Keratinocyte (primary cell): Measurements from ENCODE around the gene ARID1B. TPM values are rescaled to one million over a fixed set of nuclear protein-coding genes. Genes with fewer than 3 reads are reported as not detected.

Experiments
- DNase-seq: peaks from one replicate; pipeline ENCODE4 v3.0.0-alpha.2; 2011; ENCODE audit warnings: low read depth, missing footprints, low spot score
- FAIRE-seq: peaks from 2 replicates; lab custom pipeline; 2011; peaks lifted over from hg19 to GRCh38; lab: Jason Lieb, UNC
- H2AFZ ChIP-seq: 2 replicates; pipeline ENCODE4 v1.6.0; 2012; ENCODE audit warnings: low read length, control low read depth, inconsistent platforms; ENCODE audit not compliant: control insufficient read depth
- H3K27ac ChIP-seq: 2 replicates; pipeline ENCODE4 v1.5.1; 2011; ENCODE audit warnings: low read length; ENCODE audit not compliant: control insufficient read depth, insufficient read depth
- H3K27me3 ChIP-seq: 3 replicates; pipeline ENCODE4 v1.6.0; 2011; ENCODE audit warnings: low read length; ENCODE audit not compliant: control insufficient read depth, insufficient read depth; ENCODE audit errors: extremely low read depth
- H3K36me3 ChIP-seq, 2 experiments: 2 replicates in 1 of 2; 3 replicates in 1 of 2; pipeline ENCODE4 v1.5.1; 2011; ENCODE audit warnings: low read length in 2 of 2, mild to moderate bottlenecking in 1 of 2; ENCODE audit not compliant: control insufficient read depth in 2 of 2, insufficient read depth in 2 of 2; ENCODE audit errors: extremely low read depth in 1 of 2
- H3K4me1 ChIP-seq: 3 replicates; pipeline ENCODE4 v1.5.1; 2011; ENCODE audit warnings: low read length; ENCODE audit not compliant: control insufficient read depth, insufficient read depth; ENCODE audit errors: extremely low read depth
- H3K4me2 ChIP-seq: 3 replicates; pipeline ENCODE4 v1.6.0; 2011; ENCODE audit warnings: low read depth, low read length; ENCODE audit not compliant: control insufficient read depth, insufficient read depth; ENCODE audit errors: extremely low read depth
- H3K4me3 ChIP-seq, 3 experiments: fragments of 200-600 bp in 1 of 3; sonication (generic) in 1 of 3; 2 replicates in 2 of 3; 3 replicates in 1 of 3; pipeline ENCODE4 v1.5.1; 2011 to 2016; ENCODE audit warnings: low read length in 3 of 3, mild to moderate bottlenecking in 3 of 3, control low read depth in 2 of 3, inconsistent platforms in 1 of 3, low read depth in 1 of 3, mixed read lengths in 1 of 3, mixed run types in 1 of 3, moderate library complexity in 1 of 3; ENCODE audit not compliant: control insufficient read depth in 2 of 3, insufficient read depth in 2 of 3; ENCODE audit errors: extremely low read depth in 1 of 3
- H3K79me2 ChIP-seq: 2 replicates; pipeline ENCODE4 v1.6.0; 2012; ENCODE audit warnings: low read length; ENCODE audit not compliant: control insufficient read depth, insufficient read depth
- H3K9ac ChIP-seq: 3 replicates; pipeline ENCODE4 v1.6.0; 2011; ENCODE audit warnings: low read length; ENCODE audit not compliant: control insufficient read depth, insufficient read depth; ENCODE audit errors: extremely low read depth
- H3K9me1 ChIP-seq: 3 replicates; pipeline ENCODE4 v1.6.0; 2011; ENCODE audit warnings: low read length; ENCODE audit not compliant: control insufficient read depth, insufficient read depth; ENCODE audit errors: extremely low read depth
- H3K9me3 ChIP-seq: 2 replicates; pipeline ENCODE4 v1.5.1; 2012; ENCODE audit warnings: low read depth, low read length; ENCODE audit not compliant: control insufficient read depth
- H4K20me1 ChIP-seq: 3 replicates; pipeline ENCODE4 v1.6.0; 2011; ENCODE audit warnings: low read length; ENCODE audit not compliant: control insufficient read depth, insufficient read depth; ENCODE audit errors: extremely low read depth
- EZH2 ChIP-seq: IDR thresholded peaks from one replicate; pipeline ENCODE4 v1.6.1; 2012; ENCODE audit warnings: inconsistent platforms, mild to moderate bottlenecking, low read length, moderate library complexity
- dilution Hi-C: fragments of 300-500 bp; cut with MboI; formaldehyde crosslinking; loops from one replicate; pipeline ENCODE4 v1.7.0; 2020; ENCODE audit warnings: low sequenced_read_pairs; ENCODE audit not compliant: extremely low pct_ligation_motif_present
- polyA plus RNA-seq, 5 experiments: library from polyadenylated mRNA; depleted of rRNA in 3 of 5; stranded (reverse) in 3 of 5; stranded (forward) in 1 of 5; unstranded in 1 of 5; fragments of >200 nt; gene quantifications; 1 replicate in 1 of 5; 2 replicates in 3 of 5; 3 replicates in 1 of 5; pipeline versions ENCODE4 v1.2.1 to v1.2.3, GENCODE V29; 2011 to 2012; ENCODE audit warnings: missing spikeins in 2 of 5, low read depth in 1 of 5, low replicate concordance in 1 of 5
- TF ChIP-seq, protein P1 (sequence below), 3 experiments: IDR thresholded peaks in 1 of 3; conservative IDR thresholded peaks in 1 of 3; optimal IDR thresholded peaks in 1 of 3; 2 replicates in 2 of 3; 3 replicates in 1 of 3; pipeline versions ENCODE3 to v1.5.1; 2011; ENCODE audit warnings: low read length in 3 of 3, mild to moderate bottlenecking in 3 of 3, moderate library complexity in 2 of 3, control low read depth in 1 of 3, inconsistent platforms in 1 of 3; ENCODE audit not compliant: insufficient read depth in 2 of 3; ENCODE audit errors: extremely low read depth in 1 of 3

Gene ARID1B
- polyA plus RNA-seq, 1 donor (not counting 4 experiments of a cell fraction or from before 2014, with no cell fraction given) = 14.9 TPM

DNA sequence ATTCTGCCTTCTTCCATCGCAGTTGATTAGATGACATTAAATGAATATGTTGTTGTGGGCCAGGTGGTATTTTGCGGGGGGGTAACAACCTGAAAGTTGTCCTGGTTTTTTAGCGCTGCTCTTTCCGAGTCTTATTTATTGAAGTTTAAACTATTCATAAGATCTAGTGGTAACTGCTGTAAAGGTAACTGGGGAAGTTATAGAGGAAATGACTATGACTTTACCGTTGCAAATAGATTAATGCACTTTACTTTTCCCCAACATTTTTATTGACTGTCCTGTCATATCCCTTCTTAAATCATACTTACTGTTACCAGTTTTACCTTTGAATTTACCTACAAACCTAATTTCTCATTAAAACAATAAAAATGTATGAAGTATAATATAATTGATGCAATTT is 173.4 kb downstream of the ARID1B start:
- dilution Hi-C loops = no loop called here
- DNase-seq = no peak

DNA sequence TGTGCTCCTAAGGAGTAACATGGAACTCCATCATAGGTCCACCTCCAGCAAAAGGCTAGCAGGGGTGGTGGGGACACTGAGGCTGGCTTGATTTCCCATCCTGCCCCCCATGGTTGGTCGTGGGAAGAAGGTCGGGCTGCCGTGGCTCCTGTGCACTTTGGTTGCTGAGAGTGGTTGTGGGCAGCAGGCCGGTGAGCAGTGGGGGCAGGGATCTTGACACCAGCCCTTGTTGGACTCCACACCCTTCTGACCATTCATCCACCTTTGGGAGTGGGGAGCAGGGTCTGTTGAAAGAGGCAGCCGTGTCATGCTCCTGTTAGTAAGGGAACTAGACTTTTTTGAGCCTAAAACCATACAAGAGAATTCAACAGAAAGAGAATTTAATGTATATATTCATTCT is 175.2 kb downstream of the ARID1B start:
- dilution Hi-C loops = no loop called here
- no peaks in the 10 kb centered on the region for H4K20me1 ChIP-seq
- peak overlapping the region; percentile 84 for H3K4me2 ChIP-seq
- H3K79me2 ChIP-seq = peaks cover 37% of the 10 kb centered on the region
- H3K4me3 ChIP-seq = no peak overlapping the region
- H3K27ac ChIP-seq = peak overlapping the region; percentile 83
- no peak for DNase-seq
- no peaks in the 10 kb centered on the region for H3K9me3 ChIP-seq
- H2AFZ ChIP-seq = no peak overlapping the region
- peaks cover 49% of the 10 kb centered on the region for H3K4me1 ChIP-seq
- no peaks in the 10 kb centered on the region for H3K27me3 ChIP-seq
- TF ChIP-seq EZH2 = no peak
- TF ChIP-seq, protein P1, sequence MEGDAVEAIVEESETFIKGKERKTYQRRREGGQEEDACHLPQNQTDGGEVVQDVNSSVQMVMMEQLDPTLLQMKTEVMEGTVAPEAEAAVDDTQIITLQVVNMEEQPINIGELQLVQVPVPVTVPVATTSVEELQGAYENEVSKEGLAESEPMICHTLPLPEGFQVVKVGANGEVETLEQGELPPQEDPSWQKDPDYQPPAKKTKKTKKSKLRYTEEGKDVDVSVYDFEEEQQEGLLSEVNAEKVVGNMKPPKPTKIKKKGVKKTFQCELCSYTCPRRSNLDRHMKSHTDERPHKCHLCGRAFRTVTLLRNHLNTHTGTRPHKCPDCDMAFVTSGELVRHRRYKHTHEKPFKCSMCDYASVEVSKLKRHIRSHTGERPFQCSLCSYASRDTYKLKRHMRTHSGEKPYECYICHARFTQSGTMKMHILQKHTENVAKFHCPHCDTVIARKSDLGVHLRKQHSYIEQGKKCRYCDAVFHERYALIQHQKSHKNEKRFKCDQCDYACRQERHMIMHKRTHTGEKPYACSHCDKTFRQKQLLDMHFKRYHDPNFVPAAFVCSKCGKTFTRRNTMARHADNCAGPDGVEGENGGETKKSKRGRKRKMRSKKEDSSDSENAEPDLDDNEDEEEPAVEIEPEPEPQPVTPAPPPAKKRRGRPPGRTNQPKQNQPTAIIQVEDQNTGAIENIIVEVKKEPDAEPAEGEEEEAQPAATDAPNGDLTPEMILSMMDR (optimal IDR thresholded peaks at IDR 0.05 in 1 of 3, IDR thresholded peaks at IDR 0.05 in 1 of 3, conservative IDR thresholded peaks at IDR 0.05 in 1 of 3; ENCODE audit: extremely low read depth in 1 of 3, insufficient read depth in 2 of 3, low read length in 3 of 3) = no peak
- H3K9me1 ChIP-seq = no peaks in the 10 kb centered on the region
- no peak overlapping the region for H3K9ac ChIP-seq
- no peaks in the 10 kb centered on the region for H3K36me3 ChIP-seq
- FAIRE-seq = no peak

More for the DNA sequence above, 173.4 kb downstream of the ARID1B start:
- peaks cover 46% of the 10 kb centered on the region for H3K4me1 ChIP-seq
- no peak overlapping the region for H3K4me3 ChIP-seq
- no peak overlapping the region for H3K9ac ChIP-seq
- no peak overlapping the region for H3K4me2 ChIP-seq
- no peaks in the 10 kb centered on the region for H3K9me3 ChIP-seq
- H3K9me1 ChIP-seq = no peaks in the 10 kb centered on the region
- FAIRE-seq = no peak
- H3K36me3 ChIP-seq = no peaks in the 10 kb centered on the region
- no peak overlapping the region for H2AFZ ChIP-seq
- no peaks in the 10 kb centered on the region for H3K27me3 ChIP-seq
- no peak overlapping the region for H3K27ac ChIP-seq
- H4K20me1 ChIP-seq = no peaks in the 10 kb centered on the region
- no peak for TF ChIP-seq EZH2
- TF ChIP-seq, protein P1 (optimal IDR thresholded peaks at IDR 0.05 in 1 of 3, IDR thresholded peaks at IDR 0.05 in 1 of 3, conservative IDR thresholded peaks at IDR 0.05 in 1 of 3; ENCODE audit: extremely low read depth in 1 of 3, insufficient read depth in 2 of 3, low read length in 3 of 3) = no peak
- H3K79me2 ChIP-seq = peaks cover 44% of the 10 kb centered on the region
